ENCODE measurements around the gene SLC24A5.

The SLC24A5 gene

GRCh38 chr15:48175126-48175525 is 54.3 kb downstream of the SLC24A5 start:
- CTCF ChIA-PET, result no interaction called here
- TF ChIP-seq HDGF (IDR thresholded peaks at IDR 0.05; ENCODE audit: borderline replicate concordance) (no peak), FOXM1 (IDR thresholded peaks at IDR 0.05; ENCODE audit: borderline replicate concordance) (no peak), ELF4 (IDR thresholded peaks at IDR 0.05) (no peak), FOXA1 (IDR thresholded peaks at IDR 0.05) (no peak), CTBP1 (IDR thresholded peaks at IDR 0.05; ENCODE audit: borderline replicate concordance) (no peak), NFRKB (IDR thresholded peaks at IDR 0.05) (no peak), L3MBTL2 (conservative IDR thresholded peaks at IDR 0.05) (no peak), SUZ12 (IDR thresholded peaks at IDR 0.05) (no peak), BHLHE40 (IDR thresholded peaks at IDR 0.05; ENCODE audit: borderline replicate concordance) (no peak), ARNT (IDR thresholded peaks at IDR 0.05) (no peak), PKNOX1 (IDR thresholded peaks at IDR 0.05) (no peak), TARDBP (IDR thresholded peaks at IDR 0.05) (no peak), ZNF384 (IDR thresholded peaks at IDR 0.05) (no peak), LEF1 (IDR thresholded peaks at IDR 0.05; ENCODE audit: borderline replicate concordance) (no peak), SP1 (IDR thresholded peaks at IDR 0.05) (no peak), FOXK2 (IDR thresholded peaks at IDR 0.05) (no peak)
- no peak for DNase-seq (ENCODE audit: extremely low spot score)
- POLR2A ChIA-PET, result no interaction called here

DNA sequence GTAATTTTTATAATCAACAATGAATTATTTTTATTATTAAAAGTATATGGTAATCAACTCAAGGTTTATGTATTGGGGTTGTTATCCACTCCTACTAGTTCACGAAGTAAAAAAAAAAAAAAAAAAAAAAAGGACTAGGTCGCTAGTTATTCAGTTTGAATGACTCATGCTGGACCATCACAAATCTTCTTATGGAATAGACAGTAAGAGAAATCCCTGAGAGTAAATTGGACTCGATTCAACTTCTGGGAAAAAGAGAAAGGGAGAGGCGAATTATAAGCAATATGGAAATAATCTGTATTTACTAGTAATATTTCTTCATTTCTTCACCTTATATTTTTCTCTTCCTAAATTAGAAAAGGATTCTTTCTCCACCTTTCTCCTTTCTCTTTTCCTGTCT is 55.3 kb downstream of the SLC24A5 start:
- no peak for DNase-seq (ENCODE audit: extremely low spot score)
- ChIA-PET CTCF (no interaction called here), POLR2A (no interaction called here)
- TF ChIP-seq NFRKB (IDR thresholded peaks at IDR 0.05), result no peak
- no peak for TF ChIP-seq SP1 (IDR thresholded peaks at IDR 0.05)
- TF ChIP-seq ELF4 (IDR thresholded peaks at IDR 0.05), result no peak
- no peak for TF ChIP-seq SUZ12 (IDR thresholded peaks at IDR 0.05)
- TF ChIP-seq PKNOX1 (IDR thresholded peaks at IDR 0.05), result no peak
- TF ChIP-seq FOXK2 (IDR thresholded peaks at IDR 0.05), result no peak
- no peak for TF ChIP-seq ARNT (IDR thresholded peaks at IDR 0.05)
- TF ChIP-seq L3MBTL2 (conservative IDR thresholded peaks at IDR 0.05), result no peak
- TF ChIP-seq CTBP1 (IDR thresholded peaks at IDR 0.05; ENCODE audit: borderline replicate concordance), result no peak
- no peak for TF ChIP-seq ZNF384 (IDR thresholded peaks at IDR 0.05)
- no peak for TF ChIP-seq LEF1 (IDR thresholded peaks at IDR 0.05; ENCODE audit: borderline replicate concordance)
- no peak for TF ChIP-seq HDGF (IDR thresholded peaks at IDR 0.05; ENCODE audit: borderline replicate concordance)

DNA sequence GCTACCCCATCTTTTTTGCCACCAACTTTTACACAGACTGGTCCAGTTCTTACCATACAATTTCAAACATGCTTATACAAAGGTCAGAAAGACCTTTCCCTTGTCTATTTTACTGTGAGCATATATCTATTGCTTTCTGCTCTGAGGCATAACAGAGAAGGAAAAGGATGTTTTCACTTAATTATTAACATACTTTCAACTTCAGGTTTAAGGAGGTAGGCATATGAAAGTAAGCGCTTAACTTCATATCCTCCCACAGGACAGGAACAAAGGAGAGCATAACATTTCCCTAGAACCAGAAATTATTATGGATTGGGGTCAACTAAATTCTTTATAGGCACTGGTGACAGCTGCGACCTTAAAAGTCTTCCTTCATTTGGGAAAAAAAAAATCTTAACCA is 56.2 kb downstream of the SLC24A5 start:
- DNase-seq (ENCODE audit: extremely low spot score), result no peak
- TF ChIP-seq LEF1 (IDR thresholded peaks at IDR 0.05; ENCODE audit: borderline replicate concordance) (no peak), ELF4 (IDR thresholded peaks at IDR 0.05) (no peak), SP1 (IDR thresholded peaks at IDR 0.05) (no peak), CTBP1 (IDR thresholded peaks at IDR 0.05; ENCODE audit: borderline replicate concordance) (no peak), L3MBTL2 (conservative IDR thresholded peaks at IDR 0.05) (no peak), PKNOX1 (IDR thresholded peaks at IDR 0.05) (no peak), FOXK2 (IDR thresholded peaks at IDR 0.05) (no peak), FOXM1 (IDR thresholded peaks at IDR 0.05; ENCODE audit: borderline replicate concordance) (no peak), BHLHE40 (IDR thresholded peaks at IDR 0.05; ENCODE audit: borderline replicate concordance) (no peak), FOXA1 (IDR thresholded peaks at IDR 0.05) (no peak), TARDBP (IDR thresholded peaks at IDR 0.05) (no peak)
- CTCF ChIA-PET, result no interaction called here
- POLR2A ChIA-PET, result interaction anchor here (0.6 to 0.9 kb wide), 2 partner anchors 10 to 27 kb away, joined by 3 to 4 read pairs; no protein-coding TSS in a partner anchor

- ChIA-PET POLR2A (interaction anchor here (0.6 to 0.9 kb wide), 2 partner anchors 11 to 27 kb away, joined by 3 to 4 read pairs; no protein-coding TSS in a partner anchor), CTCF (no interaction called here)
- peak; percentile 19 for DNase-seq (ENCODE audit: extremely low spot score)
Measured at GRCh38 chr15:48177383-48177765, 56.6 kb downstream of the SLC24A5 start.

More at GRCh38 chr15:48177383-48177765, 56.6 kb downstream of the SLC24A5 start:
- no peak for TF ChIP-seq PKNOX1 (IDR thresholded peaks at IDR 0.05)
- no peak for TF ChIP-seq FOXM1 (IDR thresholded peaks at IDR 0.05; ENCODE audit: borderline replicate concordance)
- no peak for TF ChIP-seq NFRKB (IDR thresholded peaks at IDR 0.05)
- no peak for TF ChIP-seq FOXA1 (IDR thresholded peaks at IDR 0.05)
- TF ChIP-seq SP1 (IDR thresholded peaks at IDR 0.05), result no peak
- TF ChIP-seq ZNF384 (IDR thresholded peaks at IDR 0.05), result no peak
- no peak for TF ChIP-seq ARNT (IDR thresholded peaks at IDR 0.05)
- TF ChIP-seq TARDBP (IDR thresholded peaks at IDR 0.05), result no peak
- no peak for TF ChIP-seq LEF1 (IDR thresholded peaks at IDR 0.05; ENCODE audit: borderline replicate concordance)
- TF ChIP-seq BHLHE40 (IDR thresholded peaks at IDR 0.05; ENCODE audit: borderline replicate concordance), result no peak
- no peak for TF ChIP-seq CTBP1 (IDR thresholded peaks at IDR 0.05; ENCODE audit: borderline replicate concordance)

Data from HEK293T (cell line).